Uterus (tissue), 4 donors: ENCODE data around the gene CLASP2. TPM values are rescaled to one million over a fixed set of nuclear protein-coding genes. Genes with fewer than 3 reads are reported as not detected.

ENCODE experiments used
- DNase-seq, 2 donors: peaks; one replicate each; pipeline ENCODE4 v3.0.0-alpha.2; 2019 to 2020
- H3K27ac ChIP-seq, 2 donors: fragments of 200-600 bp; sonication (generic); 1 replicate in 1 of 2; 2 replicates in 1 of 2; pipeline ENCODE4 v1.5.1; 2016 to 2018
- H3K27me3 ChIP-seq, 2 donors: fragments of 200-600 bp; sonication (generic); one replicate each; pipeline ENCODE4 v1.5.1; 2018 to 2019; ENCODE audit warnings: control low read depth in 1 of 2
- H3K36me3 ChIP-seq, 2 donors: fragments of 200-600 bp; sonication (generic); one replicate each; pipeline ENCODE4 v1.5.1; 2019; ENCODE audit warnings: control low read depth in 1 of 2
- H3K4me1 ChIP-seq, 2 donors: fragments of 200-600 bp; sonication (generic); one replicate each; pipeline ENCODE4 v1.5.1; 2018 to 2019; ENCODE audit warnings: control low read depth in 1 of 2
- H3K4me3 ChIP-seq, 2 donors: fragments of 200-600 bp; sonication (generic); 1 replicate in 1 of 2; 2 replicates in 1 of 2; pipeline ENCODE4 v1.5.1; 2018 to 2019; ENCODE audit warnings: mild to moderate bottlenecking in 1 of 2
- H3K9me3 ChIP-seq, 2 donors: fragments of 200-600 bp; sonication (generic); one replicate each; pipeline ENCODE4 v1.5.1; 2019; ENCODE audit warnings: control low read depth in 1 of 2
- CTCF ChIP-seq, 4 experiments: fragments of 200-600 bp in 2 of 4; fragments of 450-650 bp in 2 of 4; sonication (generic) in 2 of 4; IDR thresholded peaks; one replicate each; pipeline ENCODE4 v1.5.1; 2016 to 2019; ENCODE audit warnings: antibody characterized with exemption in 4 of 4, mild to moderate bottlenecking in 2 of 4, moderate library complexity in 1 of 4
- POLR2A ChIP-seq, 2 donors: fragments of 450-650 bp; IDR thresholded peaks; one replicate each; pipeline ENCODE4 v1.6.1; 2016; ENCODE audit warnings: antibody characterized with exemption in 2 of 2, mild to moderate bottlenecking in 1 of 2, moderate library complexity in 1 of 2
- intact Hi-C: fragments of 100-400 bp; cut with DNase I; formaldehyde crosslinking; loops from one replicate; pipeline ENCODE4 v1.15.1; 2023; ENCODE audit warnings: low total_unique reads
- total RNA-seq, 4 donors: library from RNA; depleted of rRNA in 3 of 4; stranded (reverse); fragments of >200 nt in 3 of 4; gene quantifications; one replicate each; pipeline versions ENCODE4 v1.1.0 to v1.2.4, GENCODE V29; 2014 to 2023
- donor health status: DM: yes; HTN: yes; CAD: no.

Gene CLASP2
- total RNA-seq, 4 donors from 2014 or later, result 34.1 to 159 (median 76.2) TPM

DNA sequence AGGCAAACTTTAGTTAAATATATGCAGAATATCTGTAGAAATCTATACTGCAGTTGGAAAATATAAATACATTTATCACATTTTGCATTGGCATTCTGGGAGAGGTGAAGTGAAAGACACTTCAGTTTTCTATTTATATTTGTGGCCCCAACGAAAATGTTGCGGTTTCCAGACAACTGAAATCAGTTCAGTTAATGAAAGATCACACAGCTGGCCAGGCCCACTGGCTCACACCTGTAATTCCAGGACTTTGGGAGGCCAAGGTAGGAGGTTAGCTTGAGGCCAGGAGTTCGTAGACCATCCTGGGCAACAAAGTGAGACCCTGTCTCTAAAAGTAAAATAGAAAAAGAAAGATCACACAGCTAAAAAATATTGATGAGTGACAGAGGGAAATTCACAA, 11.9 kb upstream of the CLASP2 start:
- no peak overlapping the region for H3K27ac ChIP-seq
- TF ChIP-seq POLR2A (IDR thresholded peaks at IDR 0.05) (no peak), CTCF (IDR thresholded peaks at IDR 0.05) (no peak)
- DNase-seq, result no peak
- no peak overlapping the region for H3K4me3 ChIP-seq
- intact Hi-C loops, result no loop called here
- H3K9me3 ChIP-seq, result no peaks in the 10 kb centered on the region
- H3K27me3 ChIP-seq, result no peaks in the 10 kb centered on the region
- H3K4me1 ChIP-seq, result no peaks in the 10 kb centered on the region
- H3K36me3 ChIP-seq, result no peaks in the 10 kb centered on the region

DNA sequence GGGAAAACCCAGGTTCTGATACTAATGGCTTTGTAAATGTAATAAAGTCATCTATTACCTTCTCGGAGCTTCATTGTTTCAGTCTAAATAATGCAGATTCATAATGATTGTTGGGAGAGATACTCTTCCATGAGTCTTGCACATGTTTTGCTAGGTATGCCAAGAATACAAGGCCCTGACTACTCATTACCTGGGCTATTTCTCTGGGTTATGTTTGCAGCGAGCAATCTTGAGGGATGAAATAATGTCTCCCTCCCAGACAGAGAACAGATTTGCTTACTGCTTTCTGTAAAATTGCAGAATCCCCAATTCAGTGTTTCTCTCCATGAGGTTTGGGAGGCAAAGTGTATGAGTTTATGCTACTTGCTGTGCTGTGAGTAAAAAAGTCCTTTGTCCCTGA, 6.2 kb upstream of the CLASP2 start:
- Histone ChIP-seq H3K9me3 (no peaks in the 10 kb centered on the region), H3K4me1 (no peaks in the 10 kb centered on the region), H3K27me3 (no peaks in the 10 kb centered on the region), H3K4me3 (no peak overlapping the region), H3K27ac (no peak overlapping the region), H3K36me3 (no peaks in the 10 kb centered on the region)
- intact Hi-C loops, result no loop called here
- TF ChIP-seq CTCF (IDR thresholded peaks at IDR 0.05) (no peak), POLR2A (IDR thresholded peaks at IDR 0.05) (no peak)
- DNase-seq, result no peak

DNA sequence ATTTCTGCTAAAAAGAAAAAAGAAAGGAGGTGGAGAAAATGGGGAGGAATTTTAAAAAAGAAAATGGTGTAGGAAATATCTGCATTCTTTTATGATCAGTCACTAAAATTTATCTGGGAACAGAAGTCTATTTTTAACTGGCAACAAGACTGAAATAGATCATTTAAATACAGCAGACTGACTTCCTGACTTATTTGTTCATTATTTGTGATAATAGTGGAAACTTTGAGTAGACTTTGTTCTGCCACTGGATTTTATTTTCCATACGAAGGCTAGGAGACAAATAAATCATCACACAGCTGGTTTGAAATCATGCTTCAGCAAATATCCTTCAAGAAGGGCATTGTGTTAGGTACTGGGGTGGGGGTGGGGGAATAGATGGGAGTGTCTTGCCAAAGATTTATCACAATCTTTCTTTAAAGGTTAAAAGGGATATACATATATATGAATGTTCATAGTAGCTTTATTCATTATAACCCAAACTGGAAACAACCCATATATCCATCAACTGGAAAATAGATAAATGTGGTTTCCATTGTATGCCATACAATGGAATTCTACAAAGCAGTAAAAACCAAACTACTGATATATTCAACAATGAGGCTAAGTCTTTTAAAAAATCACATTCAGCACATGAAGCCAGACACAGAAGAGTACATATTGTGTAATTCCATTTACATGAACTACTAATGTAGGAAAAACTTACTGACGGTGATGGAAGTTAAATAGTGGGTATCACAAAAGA, 4.7 kb upstream of the CLASP2 start:
- peak overlapping the region; percentile 16 to 54 for H3K27ac ChIP-seq
- H3K4me3 ChIP-seq, result no peak overlapping the region
- no peak for DNase-seq
- no peaks in the 10 kb centered on the region for H3K9me3 ChIP-seq
- no peaks in the 10 kb centered on the region for H3K27me3 ChIP-seq
- no peaks in the 10 kb centered on the region for H3K36me3 ChIP-seq
- TF ChIP-seq POLR2A (IDR thresholded peaks at IDR 0.05) (no peak), CTCF (IDR thresholded peaks at IDR 0.05) (no peak)
- no peaks in the 10 kb centered on the region for H3K4me1 ChIP-seq
- intact Hi-C loops, result no loop called here

DNA sequence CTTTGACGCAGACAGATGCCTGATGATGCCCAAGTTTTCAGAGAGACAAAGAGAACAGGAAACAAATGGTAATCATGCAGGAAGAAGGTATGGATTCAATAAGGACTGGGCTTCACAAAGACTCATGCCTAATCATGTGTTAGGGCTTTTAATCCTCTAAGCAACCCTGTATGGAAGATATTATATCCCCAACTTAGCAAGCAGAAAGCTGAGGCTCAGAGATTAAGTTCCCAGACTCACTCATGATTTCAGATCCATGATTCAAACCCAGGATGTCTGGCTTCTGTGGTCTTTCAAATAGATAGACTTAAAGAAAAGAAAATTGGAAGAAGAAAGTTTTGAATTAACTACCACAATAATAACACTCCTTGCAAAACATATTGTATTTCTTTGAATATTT, 4.1 kb upstream of the CLASP2 start:
- no peak overlapping the region for H3K4me3 ChIP-seq
- DNase-seq, result no peak
- peak overlapping the region; percentile 16 to 22 for H3K27ac ChIP-seq
- no peak for TF ChIP-seq POLR2A (IDR thresholded peaks at IDR 0.05)
- no peak for TF ChIP-seq CTCF (IDR thresholded peaks at IDR 0.05)
- H3K4me1 ChIP-seq, result no peaks in the 10 kb centered on the region
- no peaks in the 10 kb centered on the region for H3K9me3 ChIP-seq
- H3K27me3 ChIP-seq, result no peaks in the 10 kb centered on the region
- intact Hi-C loops, result no loop called here
- no peaks in the 10 kb centered on the region for H3K36me3 ChIP-seq

GRCh38 chr3:33718595-33718907, 497 bp upstream of the CLASP2 start:
- TF ChIP-seq POLR2A (IDR thresholded peaks at IDR 0.05) (no peak), CTCF (IDR thresholded peaks at IDR 0.05) (no peak)
- intact Hi-C loops, result no loop called here
- peak overlapping the region; percentile 93 to 99 for H3K27ac ChIP-seq
- DNase-seq, result no peak
- H3K36me3 ChIP-seq, result no peaks in the 10 kb centered on the region
- H3K4me3 ChIP-seq, result peak overlapping the region; percentile 82 to 92
- no peaks in the 10 kb centered on the region for H3K4me1 ChIP-seq
- H3K27me3 ChIP-seq, result no peaks in the 10 kb centered on the region
- H3K9me3 ChIP-seq, result no peaks in the 10 kb centered on the region
